SK-N-SH treated with all-trans-retinoic acid at 6 μM for 48 hours (cell line): ENCODE results near the gene CENPP.

Source experiments
- ATAC-seq: fragments of 200-7000 bp; cut with Tn5 transposase; 3 replicates; pipeline ENCODE4 v1.9.1; 2020; ENCODE audit warnings: mild to moderate bottlenecking, moderate library complexity
- ARNTL ChIP-seq: fragments of 450-650 bp; formaldehyde crosslinking; IDR thresholded peaks from 2 replicates; pipeline ENCODE4 v1.5.0; 2020; ENCODE audit warnings: low read depth, mild to moderate bottlenecking, moderate library complexity, borderline replicate concordance
- BACH2 ChIP-seq: fragments of 250-450 bp; sonication (Bioruptor Pico); IDR thresholded peaks from 2 replicates; pipeline ENCODE4 v1.9.0; 2021; ENCODE audit warnings: mild to moderate bottlenecking, borderline replicate concordance
- CSDC2 ChIP-seq: fragments of 250-450 bp; sonication (Bioruptor Pico); IDR thresholded peaks from 2 replicates; pipeline ENCODE4 v1.5.0; 2020; ENCODE audit warnings: mild to moderate bottlenecking, moderate library complexity
- ESRRG ChIP-seq: fragments of 250-450 bp; sonication (Bioruptor Pico); IDR thresholded peaks from 2 replicates; pipeline ENCODE4 v1.6.1; 2021; ENCODE audit warnings: mild to moderate bottlenecking
- ISL1 ChIP-seq: fragments of 250-450 bp; sonication (Bioruptor Pico); IDR thresholded peaks from 2 replicates; pipeline ENCODE4 v2.1.2; 2022; ENCODE audit warnings: mild to moderate bottlenecking, moderate library complexity
- OSR1 ChIP-seq: fragments of 250-450 bp; sonication (Bioruptor Pico); IDR thresholded peaks from 2 replicates; pipeline ENCODE4 v1.8.0; 2022; ENCODE audit warnings: moderate library complexity, mild to moderate bottlenecking, inconsistent platforms
- PPARA ChIP-seq: fragments of 250-450 bp; sonication (Bioruptor Pico); IDR thresholded peaks from 2 replicates; pipeline ENCODE4 v1.5.0; 2020; ENCODE audit warnings: mild to moderate bottlenecking, borderline replicate concordance
- RARB ChIP-seq: fragments of 250-450 bp; sonication (Bioruptor Pico); IDR thresholded peaks from 2 replicates; pipeline ENCODE4 v1.8.0; 2021; ENCODE audit warnings: mild to moderate bottlenecking, moderate library complexity
- SNAI2 ChIP-seq: fragments of 250-450 bp; sonication (Bioruptor Pico); IDR thresholded peaks from 2 replicates; pipeline ENCODE4 v1.5.0; 2020; ENCODE audit warnings: mild to moderate bottlenecking, moderate library complexity
- TCF4 ChIP-seq: fragments of 250-450 bp; sonication (Bioruptor Pico); IDR thresholded peaks from 2 replicates; pipeline ENCODE4 v1.8.0; 2021; ENCODE audit warnings: mild to moderate bottlenecking, moderate library complexity, borderline replicate concordance
- TOX ChIP-seq: fragments of 250-450 bp; sonication (Bioruptor Pico); IDR thresholded peaks from 2 replicates; pipeline ENCODE4 v1.8.0; 2021; ENCODE audit warnings: mild to moderate bottlenecking, moderate library complexity, borderline replicate concordance
- ZC3H10 ChIP-seq: fragments of 250-450 bp; sonication (Bioruptor Pico); IDR thresholded peaks from 2 replicates; pipeline ENCODE4 v1.5.1; 2021; ENCODE audit warnings: mild to moderate bottlenecking, moderate library complexity
- ZFP3 ChIP-seq: fragments of 250-450 bp; sonication (Bioruptor Pico); IDR thresholded peaks from 2 replicates; pipeline ENCODE4 v1.5.0; 2020; ENCODE audit warnings: mild to moderate bottlenecking, moderate library complexity
- ZFP30 ChIP-seq: fragments of 450-650 bp; formaldehyde crosslinking; IDR thresholded peaks from 2 replicates; pipeline ENCODE4 v1.5.0; 2022; ENCODE audit warnings: mild to moderate bottlenecking, moderate library complexity
- ZNF565 ChIP-seq: fragments of 450-650 bp; formaldehyde crosslinking; conservative IDR thresholded peaks from 2 replicates; pipeline ENCODE4 v1.5.0; 2020; ENCODE audit warnings: low read depth, mild to moderate bottlenecking, moderate library complexity
- ZNF70 ChIP-seq: fragments of 450-650 bp; formaldehyde crosslinking; IDR thresholded peaks from 2 replicates; pipeline ENCODE4 v1.5.0; 2020; ENCODE audit warnings: mild to moderate bottlenecking, moderate library complexity
- ZNF8 ChIP-seq: fragments of 450-650 bp; formaldehyde crosslinking; IDR thresholded peaks from 2 replicates; pipeline ENCODE4 v1.5.0; 2020; ENCODE audit warnings: mild to moderate bottlenecking, moderate library complexity
- TF ChIP-seq, protein P1 (sequence below): fragments of 250-450 bp; sonication (Bioruptor Pico); IDR thresholded peaks from 2 replicates; pipeline ENCODE4 v1.5.0; 2020; ENCODE audit warnings: mild to moderate bottlenecking, moderate library complexity
- TF ChIP-seq, protein P2 (sequence below): fragments of 250-450 bp; sonication (Bioruptor Pico); IDR thresholded peaks from 2 replicates; pipeline ENCODE4 v1.5.1; 2021; ENCODE audit warnings: mild to moderate bottlenecking, moderate library complexity
- TF ChIP-seq, protein P3 (sequence below): fragments of 250-450 bp; sonication (Bioruptor Pico); IDR thresholded peaks from 2 replicates; pipeline ENCODE4 v1.5.1; 2020; ENCODE audit warnings: low read depth, mild to moderate bottlenecking, moderate library complexity
- TF ChIP-seq, protein P4 (sequence below): fragments of 250-450 bp; sonication (Bioruptor Pico); IDR thresholded peaks from 2 replicates; pipeline ENCODE4 v1.8.0; 2021; ENCODE audit warnings: low read depth, mild to moderate bottlenecking, moderate library complexity, borderline replicate concordance

The CENPP gene

DNA sequence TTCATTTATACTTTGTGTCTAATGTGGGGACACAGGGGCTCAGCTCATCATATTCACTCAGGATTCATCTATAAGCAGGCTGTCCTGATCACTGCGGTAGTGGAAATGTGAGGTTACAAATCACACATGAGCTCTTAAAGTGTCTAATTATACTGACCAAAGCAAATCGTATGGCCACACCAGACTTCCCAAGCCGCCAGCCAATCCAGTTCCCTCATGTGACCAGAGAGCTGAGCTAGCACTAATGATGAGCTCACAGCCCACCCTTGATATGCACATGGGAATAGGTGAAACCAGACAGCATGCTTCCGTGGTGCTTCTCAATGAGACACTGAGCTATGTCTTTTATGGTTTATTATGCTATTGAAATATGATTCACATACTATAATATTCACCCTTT lies 192.4 kb downstream of the CENPP start:
- no peak for TF ChIP-seq ISL1 (CRISPR knock-in tag)
- no peak for TF ChIP-seq ESRRG (CRISPR knock-in tag)
- TF ChIP-seq, protein P1, sequence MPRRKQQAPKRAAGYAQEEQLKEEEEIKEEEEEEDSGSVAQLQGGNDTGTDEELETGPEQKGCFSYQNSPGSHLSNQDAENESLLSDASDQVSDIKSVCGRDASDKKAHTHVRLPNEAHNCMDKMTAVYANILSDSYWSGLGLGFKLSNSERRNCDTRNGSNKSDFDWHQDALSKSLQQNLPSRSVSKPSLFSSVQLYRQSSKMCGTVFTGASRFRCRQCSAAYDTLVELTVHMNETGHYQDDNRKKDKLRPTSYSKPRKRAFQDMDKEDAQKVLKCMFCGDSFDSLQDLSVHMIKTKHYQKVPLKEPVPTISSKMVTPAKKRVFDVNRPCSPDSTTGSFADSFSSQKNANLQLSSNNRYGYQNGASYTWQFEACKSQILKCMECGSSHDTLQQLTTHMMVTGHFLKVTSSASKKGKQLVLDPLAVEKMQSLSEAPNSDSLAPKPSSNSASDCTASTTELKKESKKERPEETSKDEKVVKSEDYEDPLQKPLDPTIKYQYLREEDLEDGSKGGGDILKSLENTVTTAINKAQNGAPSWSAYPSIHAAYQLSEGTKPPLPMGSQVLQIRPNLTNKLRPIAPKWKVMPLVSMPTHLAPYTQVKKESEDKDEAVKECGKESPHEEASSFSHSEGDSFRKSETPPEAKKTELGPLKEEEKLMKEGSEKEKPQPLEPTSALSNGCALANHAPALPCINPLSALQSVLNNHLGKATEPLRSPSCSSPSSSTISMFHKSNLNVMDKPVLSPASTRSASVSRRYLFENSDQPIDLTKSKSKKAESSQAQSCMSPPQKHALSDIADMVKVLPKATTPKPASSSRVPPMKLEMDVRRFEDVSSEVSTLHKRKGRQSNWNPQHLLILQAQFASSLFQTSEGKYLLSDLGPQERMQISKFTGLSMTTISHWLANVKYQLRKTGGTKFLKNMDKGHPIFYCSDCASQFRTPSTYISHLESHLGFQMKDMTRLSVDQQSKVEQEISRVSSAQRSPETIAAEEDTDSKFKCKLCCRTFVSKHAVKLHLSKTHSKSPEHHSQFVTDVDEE (CRISPR knock-in tag): no peak
- TF ChIP-seq BACH2: no peak
- no peak for TF ChIP-seq ZFP30 (CRISPR knock-in tag)
- TF ChIP-seq ARNTL: no peak
- TF ChIP-seq ZFP3 (CRISPR knock-in tag): no peak
- no peak for TF ChIP-seq ZNF565 (CRISPR knock-in tag)
- no peak for TF ChIP-seq ZNF70 (CRISPR knock-in tag)
- TF ChIP-seq TOX (CRISPR knock-in tag): no peak
- TF ChIP-seq, protein P2, sequence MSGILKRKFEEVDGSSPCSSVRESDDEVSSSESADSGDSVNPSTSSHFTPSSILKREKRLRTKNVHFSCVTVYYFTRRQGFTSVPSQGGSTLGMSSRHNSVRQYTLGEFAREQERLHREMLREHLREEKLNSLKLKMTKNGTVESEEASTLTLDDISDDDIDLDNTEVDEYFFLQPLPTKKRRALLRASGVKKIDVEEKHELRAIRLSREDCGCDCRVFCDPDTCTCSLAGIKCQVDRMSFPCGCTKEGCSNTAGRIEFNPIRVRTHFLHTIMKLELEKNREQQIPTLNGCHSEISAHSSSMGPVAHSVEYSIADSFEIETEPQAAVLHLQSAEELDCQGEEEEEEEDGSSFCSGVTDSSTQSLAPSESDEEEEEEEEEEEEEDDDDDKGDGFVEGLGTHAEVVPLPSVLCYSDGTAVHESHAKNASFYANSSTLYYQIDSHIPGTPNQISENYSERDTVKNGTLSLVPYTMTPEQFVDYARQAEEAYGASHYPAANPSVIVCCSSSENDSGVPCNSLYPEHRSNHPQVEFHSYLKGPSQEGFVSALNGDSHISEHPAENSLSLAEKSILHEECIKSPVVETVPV: no peak
- TF ChIP-seq ZNF8 (CRISPR knock-in tag): no peak
- TF ChIP-seq CSDC2: no peak
- TF ChIP-seq OSR1 (CRISPR knock-in tag): no peak
- no peak for TF ChIP-seq TCF4 (CRISPR knock-in tag)
- TF ChIP-seq, protein P3, sequence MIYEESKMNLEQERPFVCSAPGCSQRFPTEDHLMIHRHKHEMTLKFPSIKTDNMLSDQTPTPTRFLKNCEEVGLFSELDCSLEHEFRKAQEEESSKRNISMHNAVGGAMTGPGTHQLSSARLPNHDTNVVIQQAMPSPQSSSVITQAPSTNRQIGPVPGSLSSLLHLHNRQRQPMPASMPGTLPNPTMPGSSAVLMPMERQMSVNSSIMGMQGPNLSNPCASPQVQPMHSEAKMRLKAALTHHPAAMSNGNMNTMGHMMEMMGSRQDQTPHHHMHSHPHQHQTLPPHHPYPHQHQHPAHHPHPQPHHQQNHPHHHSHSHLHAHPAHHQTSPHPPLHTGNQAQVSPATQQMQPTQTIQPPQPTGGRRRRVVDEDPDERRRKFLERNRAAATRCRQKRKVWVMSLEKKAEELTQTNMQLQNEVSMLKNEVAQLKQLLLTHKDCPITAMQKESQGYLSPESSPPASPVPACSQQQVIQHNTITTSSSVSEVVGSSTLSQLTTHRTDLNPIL (CRISPR knock-in tag): no peak
- ATAC-seq: no peak

DNA sequence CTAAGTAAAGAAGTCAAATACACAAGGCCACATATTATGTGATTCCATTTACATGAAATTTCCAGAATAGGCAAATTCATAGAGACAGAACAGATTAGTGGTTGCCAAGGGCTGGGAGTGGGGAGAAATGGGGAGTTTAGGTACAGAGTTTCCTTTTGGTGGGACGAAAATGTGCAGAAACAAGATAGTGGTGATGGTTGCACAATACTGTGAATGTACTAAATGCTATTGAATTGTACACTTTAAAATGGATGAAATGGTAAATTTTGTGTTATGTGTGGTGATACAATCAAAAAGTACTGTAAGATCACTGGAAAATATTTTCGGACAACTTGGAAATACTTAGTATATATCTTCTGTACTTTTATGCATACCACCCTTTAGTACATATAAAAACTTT lies 195.1 kb downstream of the CENPP start:
- no peak for ATAC-seq
- TF ChIP-seq ESRRG (CRISPR knock-in tag) (no peak), TOX (CRISPR knock-in tag) (no peak), ZFP30 (CRISPR knock-in tag) (no peak), ZC3H10 (no peak), ZNF70 (CRISPR knock-in tag) (no peak), PPARA (CRISPR knock-in tag) (no peak), OSR1 (CRISPR knock-in tag) (no peak), SNAI2 (CRISPR knock-in tag) (no peak), BACH2 (no peak), RARB (CRISPR knock-in tag) (no peak)
- TF ChIP-seq, protein P1 (CRISPR knock-in tag): no peak
- TF ChIP-seq, protein P4, sequence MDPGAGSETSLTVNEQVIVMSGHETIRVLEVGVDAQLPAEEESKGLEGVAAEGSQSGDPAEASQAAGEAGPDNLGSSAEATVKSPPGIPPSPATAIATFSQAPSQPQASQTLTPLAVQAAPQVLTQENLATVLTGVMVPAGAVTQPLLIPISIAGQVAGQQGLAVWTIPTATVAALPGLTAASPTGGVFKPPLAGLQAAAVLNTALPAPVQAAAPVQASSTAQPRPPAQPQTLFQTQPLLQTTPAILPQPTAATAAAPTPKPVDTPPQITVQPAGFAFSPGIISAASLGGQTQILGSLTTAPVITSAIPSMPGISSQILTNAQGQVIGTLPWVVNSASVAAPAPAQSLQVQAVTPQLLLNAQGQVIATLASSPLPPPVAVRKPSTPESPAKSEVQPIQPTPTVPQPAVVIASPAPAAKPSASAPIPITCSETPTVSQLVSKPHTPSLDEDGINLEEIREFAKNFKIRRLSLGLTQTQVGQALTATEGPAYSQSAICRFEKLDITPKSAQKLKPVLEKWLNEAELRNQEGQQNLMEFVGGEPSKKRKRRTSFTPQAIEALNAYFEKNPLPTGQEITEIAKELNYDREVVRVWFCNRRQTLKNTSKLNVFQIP (CRISPR knock-in tag): no peak
